Inferior parietal cortex (tissue), 1 donor: ENCODE measurements around the gene DLEC1.
A peak's percentile ranks its signal among the peaks of the same experiment; 100 is the strongest.

ENCODE experiments used
- DNase-seq: peaks from one replicate; pipeline ENCODE4 v3.0.0-alpha.2; 2016; ENCODE audit errors: extremely low spot score

The DLEC1 gene

GRCh38 chr3:38136777-38137614 is 98.0 kb downstream of the DLEC1 start, which contains the start of gene ACAA1:
Gene ACAA1, minus strand, starts transcription at chr3:38137127. Its CDS starts 92 bp downstream, at chr3:38137035.
- peak; percentile 97 for DNase-seq

GRCh38 chr3:38137615-38138348 is 98.8 kb downstream of the DLEC1 start:
- no peak for DNase-seq

GRCh38 chr3:38138349-38139190 is 99.6 kb downstream of the DLEC1 start, which contains the start of gene MYD88:
Gene MYD88, plus strand, starts transcription at chr3:38138661. Its CDS starts 40 bp downstream, at chr3:38138701.
- DNase-seq = no peak

GRCh38 chr3:38139191-38139590 is 100.2 kb downstream of the DLEC1 start:
- DNase-seq = no peak

GRCh38 chr3:38139652-38140051 is 100.6 kb downstream of the DLEC1 start:
- no peak for DNase-seq

- DNase-seq = no peak
These were observed 101.5 kb downstream of the DLEC1 start for GRCh38 chr3:38140326-38141172.

GRCh38 chr3:38141173-38141951 is 102.4 kb downstream of the DLEC1 start:
- no peak for DNase-seq

GRCh38 chr3:38141952-38142273 is 102.9 kb downstream of the DLEC1 start:
- no peak for DNase-seq

GRCh38 chr3:38142959-38143358 is 104.0 kb downstream of the DLEC1 start:
- no peak for DNase-seq

- no peak for DNase-seq
These were observed 104.5 kb downstream of the DLEC1 start for GRCh38 chr3:38143511-38143910.

GRCh38 chr3:38146504-38146903 is 107.5 kb downstream of the DLEC1 start:
- DNase-seq = no peak

- no peak for DNase-seq
These were observed 108.4 kb downstream of the DLEC1 start for GRCh38 chr3:38147421-38147820.

- no peak for DNase-seq
These were observed 109.4 kb downstream of the DLEC1 start for GRCh38 chr3:38148311-38148882.

GRCh38 chr3:38149708-38150107 is 110.7 kb downstream of the DLEC1 start:
- DNase-seq = no peak

- DNase-seq = no peak
These were observed 111.9 kb downstream of the DLEC1 start for GRCh38 chr3:38150780-38151528.

GRCh38 chr3:38151667-38152265 is 112.8 kb downstream of the DLEC1 start:
- no peak for DNase-seq

- DNase-seq = no peak
These were observed 113.6 kb downstream of the DLEC1 start for GRCh38 chr3:38152609-38153008.

- DNase-seq = no peak
These were observed 114.2 kb downstream of the DLEC1 start for GRCh38 chr3:38153221-38153620.

- DNase-seq = no peak
These were observed 115.1 kb downstream of the DLEC1 start for GRCh38 chr3:38154033-38154494.
